ENCODE measurements around the gene FAM25G. TPM values are rescaled to one million over a fixed set of nuclear protein-coding genes. Genes with fewer than 3 reads are reported as not detected.

Gene FAM25G
- total RNA-seq, 4 donors from 2014 or later, result not detected

- Histone ChIP-seq H3K27ac (no peak overlapping the region), H3K4me1 (no peaks in the 10 kb centered on the region), H3K4me3 (no peak overlapping the region), H3K9me3 (peaks cover 0 to 29% (median 0%) of the 10 kb centered on the region in 3 donors), H3K36me3 (no peaks in the 10 kb centered on the region), H3K27me3 (no peaks in the 10 kb centered on the region)
- WGBS, 2 donors (ENCODE audit: low coverage in 1 of 2), result 83% methylated on average over 2 of the region's 9 CpGs; no CpG with 5 or more reads in 1 of the 2 donors
- no peak for ATAC-seq
- TF ChIP-seq POLR2A (IDR thresholded peaks at IDR 0.05), result no peak
- TF ChIP-seq POLR2AphosphoS5 (IDR thresholded peaks at IDR 0.05), result no peak
- no peak for TF ChIP-seq EP300 (IDR thresholded peaks at IDR 0.05)
- no peak for TF ChIP-seq CTCF (IDR thresholded peaks at IDR 0.05)
Observed at GRCh38 chr10:47449102-47449978, 42.2 kb downstream of the FAM25G start.

GRCh38 chr10:47447705-47448104 lies 43.8 kb downstream of the FAM25G start:
- no peak for TF ChIP-seq CTCF (IDR thresholded peaks at IDR 0.05)
- no peak for TF ChIP-seq POLR2AphosphoS5 (IDR thresholded peaks at IDR 0.05)
- no peak for TF ChIP-seq EP300 (IDR thresholded peaks at IDR 0.05)
- no peak for TF ChIP-seq POLR2A (IDR thresholded peaks at IDR 0.05)
- 85% methylated on average over 2 of the region's 3 CpGs; no CpG with 5 or more reads in 1 of the 2 donors for WGBS, 2 donors (ENCODE audit: low coverage in 1 of 2)
- H3K4me3 ChIP-seq, result no peak overlapping the region
- H3K27ac ChIP-seq, result no peak overlapping the region
- no peaks in the 10 kb centered on the region for H3K4me1 ChIP-seq
- no peaks in the 10 kb centered on the region for H3K36me3 ChIP-seq
- ATAC-seq, result no peak
- no peaks in the 10 kb centered on the region for H3K27me3 ChIP-seq
- peaks cover 0 to 35% (median 0%) of the 10 kb centered on the region in 3 donors for H3K9me3 ChIP-seq

- WGBS, 2 donors (ENCODE audit: low coverage in 1 of 2), result no CpG with 5 or more reads among the region's 4 CpGs
- no peak for ATAC-seq
- TF ChIP-seq POLR2A (IDR thresholded peaks at IDR 0.05) (no peak), EP300 (IDR thresholded peaks at IDR 0.05) (no peak), CTCF (IDR thresholded peaks at IDR 0.05) (no peak), POLR2AphosphoS5 (IDR thresholded peaks at IDR 0.05) (no peak)
- no peaks in the 10 kb centered on the region for H3K36me3 ChIP-seq
- H3K9me3 ChIP-seq, result peaks cover 0 to 35% (median 0%) of the 10 kb centered on the region in 3 donors
- H3K4me1 ChIP-seq, result no peaks in the 10 kb centered on the region
- no peak overlapping the region for H3K4me3 ChIP-seq
- no peaks in the 10 kb centered on the region for H3K27me3 ChIP-seq
- H3K27ac ChIP-seq, result no peak overlapping the region
Observed at GRCh38 chr10:47447209-47447608, 44.3 kb downstream of the FAM25G start.

GRCh38 chr10:47445720-47446119 lies 45.8 kb downstream of the FAM25G start:
- Histone ChIP-seq H3K27ac (no peak overlapping the region), H3K27me3 (peaks cover 5% of the 10 kb centered on the region), H3K9me3 (peaks cover 0 to 35% (median 0%) of the 10 kb centered on the region in 3 donors), H3K4me3 (no peak overlapping the region), H3K36me3 (no peaks in the 10 kb centered on the region), H3K4me1 (no peaks in the 10 kb centered on the region)
- no peak for TF ChIP-seq CTCF (IDR thresholded peaks at IDR 0.05)
- no peak for TF ChIP-seq POLR2A (IDR thresholded peaks at IDR 0.05)
- no peak for ATAC-seq
- WGBS, 2 donors (ENCODE audit: low coverage in 1 of 2), result 64 to 100% methylated on average over 1 of the region's 1 CpG

GRCh38 chr10:47444047-47444446 lies 47.5 kb downstream of the FAM25G start:
- no peak overlapping the region for H3K4me3 ChIP-seq
- no peak for ATAC-seq
- H3K36me3 ChIP-seq, result no peaks in the 10 kb centered on the region
- no CpG with 5 or more reads among the region's 2 CpGs for WGBS, 2 donors (ENCODE audit: low coverage in 1 of 2)
- peaks cover 16% of the 10 kb centered on the region for H3K27me3 ChIP-seq
- H3K9me3 ChIP-seq, result peaks cover 0 to 40% (median 0%) of the 10 kb centered on the region in 3 donors
- no peaks in the 10 kb centered on the region for H3K4me1 ChIP-seq
- H3K27ac ChIP-seq, result no peak overlapping the region
- TF ChIP-seq EP300 (IDR thresholded peaks at IDR 0.05) (no peak), CTCF (IDR thresholded peaks at IDR 0.05) (no peak), POLR2A (IDR thresholded peaks at IDR 0.05) (no peak), POLR2AphosphoS5 (IDR thresholded peaks at IDR 0.05) (no peak)
